H9 (cell line): ENCODE measurements around the gene RTL9. TPM values are rescaled to one million over a fixed set of nuclear protein-coding genes. Genes with fewer than 3 reads are reported as not detected.

Experiments used
- DNase-seq: peaks from one replicate; pipeline ENCODE4 v3.0.0-alpha.2; 2017
- H2AFZ ChIP-seq: one replicate; pipeline ENCODE4 v1.6.1; 2013; ENCODE audit warnings: mild to moderate bottlenecking, low read length, control low read depth, moderate library complexity
- H2AK5ac ChIP-seq: 2 replicates; pipeline ENCODE4 v1.6.1; 2013; ENCODE audit warnings: low read length, control low read depth, mixed read lengths; ENCODE audit not compliant: insufficient read length
- H2BK120ac ChIP-seq: one replicate; pipeline ENCODE4 v1.6.1; 2013; ENCODE audit warnings: low read depth, mild to moderate bottlenecking, low read length, control low read depth, inconsistent platforms; ENCODE audit not compliant: poor library complexity, severe bottlenecking
- H2BK12ac ChIP-seq: 2 replicates; pipeline ENCODE4 v1.6.1; 2013; ENCODE audit warnings: low read length, control low read depth, mixed read lengths, low read depth; ENCODE audit not compliant: insufficient read length
- H2BK15ac ChIP-seq: 2 replicates; pipeline ENCODE4 v1.6.1; 2013; ENCODE audit warnings: low read depth, low read length, control low read depth
- H2BK20ac ChIP-seq: one replicate; pipeline ENCODE4 v1.6.1; 2013; ENCODE audit warnings: low read depth, mild to moderate bottlenecking, low read length, control low read depth, inconsistent platforms; ENCODE audit not compliant: poor library complexity, severe bottlenecking
- H2BK5ac ChIP-seq: 2 replicates; pipeline ENCODE4 v1.6.1; 2013; ENCODE audit warnings: low read length, control low read depth, mixed read lengths; ENCODE audit not compliant: insufficient read length
- H3K14ac ChIP-seq: 2 replicates; pipeline ENCODE4 v1.6.1; 2013; ENCODE audit warnings: low read length, control low read depth; ENCODE audit not compliant: insufficient read depth
- H3K18ac ChIP-seq: 2 replicates; pipeline ENCODE4 v1.6.1; 2013; ENCODE audit warnings: low read depth, mild to moderate bottlenecking, mixed read lengths, low read length, control low read depth; ENCODE audit not compliant: insufficient read length
- H3K23ac ChIP-seq: 2 replicates; pipeline ENCODE4 v1.6.1; 2013; ENCODE audit warnings: low read length, control low read depth, mixed read lengths, low read depth; ENCODE audit not compliant: insufficient read length
- H3K23me2 ChIP-seq: 2 replicates; pipeline ENCODE4 v1.6.1; 2013; ENCODE audit warnings: low read depth, mild to moderate bottlenecking, mixed read lengths, low read length, control low read depth; ENCODE audit not compliant: insufficient read length, poor library complexity, severe bottlenecking
- H3K27ac ChIP-seq: 2 replicates; pipeline ENCODE4 v1.5.1; 2013; ENCODE audit warnings: low read length, control low read depth, mixed read lengths, low read depth; ENCODE audit not compliant: insufficient read length
- H3K27me3 ChIP-seq: 2 replicates; pipeline ENCODE4 v1.6.1; 2013; ENCODE audit warnings: low read length, control low read depth, inconsistent platforms; ENCODE audit not compliant: insufficient read depth
- H3K4ac ChIP-seq: 2 replicates; pipeline ENCODE4 v1.6.1; 2013; ENCODE audit warnings: low read depth, mild to moderate bottlenecking, control low read depth, inconsistent platforms, low read length, moderate library complexity
- H3K4me1 ChIP-seq: 2 replicates; pipeline ENCODE4 v1.6.1; 2013; ENCODE audit warnings: low read length, control low read depth, inconsistent platforms; ENCODE audit not compliant: insufficient read depth
- H3K4me2 ChIP-seq: 2 replicates; pipeline ENCODE4 v1.6.1; 2013; ENCODE audit warnings: low read length, control low read depth, mixed read lengths; ENCODE audit not compliant: insufficient read length, insufficient read depth
- H3K56ac ChIP-seq: 2 replicates; pipeline ENCODE4 v1.6.1; 2013; ENCODE audit warnings: low read depth, mild to moderate bottlenecking, mixed read lengths, low read length, control low read depth; ENCODE audit not compliant: insufficient read length
- H3K79me1 ChIP-seq: 2 replicates; pipeline ENCODE4 v1.6.1; 2013; ENCODE audit warnings: low read depth, mild to moderate bottlenecking, moderate library complexity, low read length, control low read depth, inconsistent platforms; ENCODE audit not compliant: insufficient read depth, poor library complexity, severe bottlenecking
- H3K79me2 ChIP-seq: 2 replicates; pipeline ENCODE4 v1.6.1; 2013; ENCODE audit warnings: low read length, control low read depth, inconsistent platforms; ENCODE audit not compliant: insufficient read depth
- H3K9ac ChIP-seq: 2 replicates; pipeline ENCODE4 v1.6.1; 2013; ENCODE audit warnings: low read length, control low read depth, mixed read lengths; ENCODE audit not compliant: insufficient read length; ENCODE audit errors: extremely low read depth
- H3K9me3 ChIP-seq: one replicate; pipeline ENCODE4 v1.6.1; 2013; ENCODE audit warnings: low read depth, low read length, inconsistent platforms; ENCODE audit not compliant: control insufficient read depth
- H3T11ph ChIP-seq: one replicate; pipeline ENCODE4 v1.6.1; 2013; ENCODE audit warnings: mild to moderate bottlenecking, low read length, control low read depth, inconsistent platforms
- H4K20me1 ChIP-seq: one replicate; pipeline ENCODE4 v1.6.1; 2013; ENCODE audit not compliant: control insufficient read depth, insufficient read length, insufficient read depth
- H4K5ac ChIP-seq: 2 replicates; pipeline ENCODE4 v1.6.1; 2013; ENCODE audit warnings: low read depth, mild to moderate bottlenecking, mixed read lengths, low read length, control low read depth; ENCODE audit not compliant: insufficient read length
- H4K8ac ChIP-seq: replicated peaks from 2 replicates; pipeline ENCODE4 v1.6.1; 2013; ENCODE audit warnings: low read length, control low read depth, mixed read lengths, low read depth; ENCODE audit not compliant: insufficient read length
- H4K91ac ChIP-seq: 2 replicates; pipeline ENCODE4 v1.6.1; 2013; ENCODE audit warnings: low read depth, mild to moderate bottlenecking, moderate library complexity, mixed read lengths, low read length, control low read depth; ENCODE audit not compliant: insufficient read length
- H3K27ac Mint-ChIP-seq, 3 experiments: 2 replicates in 2 of 3; 3 replicates in 1 of 3; pipeline ENCODE4 v1.8.0; 2020 to 2021; ENCODE audit warnings: mixed read lengths in 3 of 3, mild to moderate bottlenecking in 1 of 3, moderate library complexity in 1 of 3
- H3K27me3 Mint-ChIP-seq: 2 replicates; pipeline ENCODE4 v1.8.0; 2021; ENCODE audit warnings: low read depth, mild to moderate bottlenecking, moderate library complexity, mixed read lengths
- H3K36me3 Mint-ChIP-seq, 3 experiments: 2 replicates in 2 of 3; 3 replicates in 1 of 3; pipeline ENCODE4 v1.8.0; 2020 to 2021; ENCODE audit warnings: low read depth in 3 of 3, mixed read lengths in 3 of 3; ENCODE audit not compliant: insufficient read depth in 1 of 3
- H3K4me1 Mint-ChIP-seq, 2 experiments: 2 replicates each; pipeline ENCODE4 v1.8.0; 2020; ENCODE audit warnings: mixed read lengths in 2 of 2
- H3K4me3 Mint-ChIP-seq, 2 experiments: 2 replicates in 1 of 2; 3 replicates in 1 of 2; pipeline ENCODE4 v1.8.0; 2020 to 2021; ENCODE audit warnings: mild to moderate bottlenecking in 2 of 2, mixed read lengths in 2 of 2, moderate library complexity in 1 of 2
- H3K9me3 Mint-ChIP-seq, 2 experiments: 2 replicates in 1 of 2; 3 replicates in 1 of 2; pipeline ENCODE4 v1.8.0; 2020; ENCODE audit warnings: mild to moderate bottlenecking in 2 of 2, mixed read lengths in 2 of 2, moderate library complexity in 1 of 2
- CTCF ChIP-seq: fragments of 200-600 bp; sonication (generic); conservative IDR thresholded peaks from 3 replicates; pipeline ENCODE4 v1.8.0; 2021; ENCODE audit warnings: antibody characterized with exemption, mild to moderate bottlenecking
- WGBS: extraction: QIAGEN DNeasy Blood & Tissue Kit; methylation state at CpG from one replicate; pipeline ENCODE4 v1.1.7; 2013; ENCODE audit warnings: missing lambda C conversion rate, low lambda C conversion rate, mixed read lengths; ENCODE audit not compliant: insufficient read length; ENCODE audit errors: extremely low coverage; 5-methylcytosine and 5-hydroxymethylcytosine counted together
- total RNA-seq: library from RNA; stranded (reverse); gene quantifications from 2 replicates; pipeline ENCODE4 v1.2.1, GENCODE V29; 2021

Gene RTL9
- total RNA-seq, 1 experiment from 2014 or later = 0.13 TPM

DNA sequence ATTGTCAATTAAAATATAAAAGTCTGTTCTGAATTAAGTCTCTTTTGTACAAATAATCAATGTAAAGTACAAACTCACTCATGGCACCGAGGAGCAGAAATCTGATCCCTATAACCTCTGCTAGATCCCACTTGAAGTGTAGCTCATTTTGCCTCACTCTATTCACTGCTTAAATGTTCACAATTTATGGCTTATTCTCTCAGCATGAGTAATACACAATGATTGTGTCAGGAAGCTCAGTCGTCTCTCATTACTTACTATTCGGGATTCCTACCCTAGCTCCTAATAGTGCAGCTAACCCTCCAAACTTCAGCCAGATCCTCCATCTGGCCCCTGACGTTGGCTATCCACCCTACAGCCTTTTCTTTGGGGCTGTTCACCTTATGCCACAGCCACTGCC, 36.0 kb upstream of the RTL9 start:
- Histone ChIP-seq H4K20me1 (no peaks in the 10 kb centered on the region), H2BK15ac (no peak overlapping the region), H3K4me1 (peaks cover 2% of the 10 kb centered on the region; the same call in 1 of the 2 replicates), H4K8ac (no peak overlapping the region), H3K4me2 (no peak overlapping the region), H3K9ac (no peak overlapping the region), H2BK5ac (no peak overlapping the region), H3K9me3 (no peaks in the 10 kb centered on the region), H2BK120ac (no peak overlapping the region), H2AK5ac (no peak overlapping the region), H3K23me2 (peaks cover 5% of the 10 kb centered on the region), H3K79me1 (no peaks in the 10 kb centered on the region), H2AFZ (no peak overlapping the region), H3K27ac (no peak overlapping the region), H3K4ac (no peak overlapping the region), H3K27me3 (no peaks in the 10 kb centered on the region), H4K91ac (no peak overlapping the region), H3K23ac (no peak overlapping the region), H3T11ph (no peak overlapping the region), H4K5ac (no peak overlapping the region), H3K56ac (no peak overlapping the region), H3K14ac (no peak overlapping the region), H3K79me2 (no peaks in the 10 kb centered on the region), H3K18ac (no peak overlapping the region), H2BK12ac (no peak overlapping the region), H2BK20ac (no peak overlapping the region)
- no peak for DNase-seq
- TF ChIP-seq CTCF = no peak
- H3K36me3 Mint-ChIP-seq = no peaks in the 10 kb centered on the region
- no peak overlapping the region for H3K4me3 Mint-ChIP-seq
- no peak overlapping the region for H3K27ac Mint-ChIP-seq
- no peaks in the 10 kb centered on the region for H3K27me3 Mint-ChIP-seq
- peaks cover 3 to 6% of the 10 kb centered on the region in 2 experiments; a peak in 1 of 5 replicates for H3K9me3 Mint-ChIP-seq
- no CpG with 5 or more reads among the region's 4 CpGs for WGBS
- H3K4me1 Mint-ChIP-seq = peaks cover 37 to 46% of the 10 kb centered on the region in 2 experiments
